RWPE1 (cell line): ENCODE results near the gene MYPN.

Experiments used
- CTCF ChIA-PET: fragments of 350-600 bp; sonication (Branson Sonifier 250); formaldehyde crosslinking; extraction: SDS; loops from one replicate; lab custom pipeline; 2021; lab: Yijun Ruan, JAX
- POLR2A ChIA-PET: fragments of 400-600 bp; formaldehyde crosslinking; extraction: SDS; loops from one replicate; lab custom pipeline; 2020; ENCODE audit warnings: antibody characterized with exemption; ENCODE audit not compliant: low non-redundant PET; lab: Yijun Ruan, JAX
- DNase-seq: peaks from one replicate; pipeline ENCODE4 v3.0.0; 2012; ENCODE audit warnings: low spot score
- H3K27ac ChIP-seq: fragments of 450-650 bp; 2 replicates; pipeline ENCODE4 v1.5.1; 2017
- CTCF ChIP-seq: fragments of 450-650 bp; conservative IDR thresholded peaks from 2 replicates; pipeline ENCODE4 v1.5.1; 2017; ENCODE audit warnings: low read depth, mild to moderate bottlenecking

Gene MYPN

GRCh38 chr10:68110027-68110426, 739 bp downstream of the MYPN start:
- ChIA-PET POLR2A (no interaction called here), CTCF (no interaction called here)
- no peak for TF ChIP-seq CTCF
- no peak overlapping the region for H3K27ac ChIP-seq
- no peak for DNase-seq

- POLR2A ChIA-PET = no interaction called here
- no peak for DNase-seq
- CTCF ChIA-PET = no interaction called here
- no peak overlapping the region for H3K27ac ChIP-seq
- no peak for TF ChIP-seq CTCF
Observed at GRCh38 chr10:68111584-68111983, 2.3 kb downstream of the MYPN start.

- no peak for DNase-seq
- ChIA-PET POLR2A (no interaction called here), CTCF (no interaction called here)
- H3K27ac ChIP-seq = no peak overlapping the region
- no peak for TF ChIP-seq CTCF
Observed at GRCh38 chr10:68112837-68113236, 3.5 kb downstream of the MYPN start.

GRCh38 chr10:68118657-68119056, 9.4 kb downstream of the MYPN start:
- POLR2A ChIA-PET = no interaction called here
- CTCF ChIA-PET = no interaction called here
- no peak overlapping the region for H3K27ac ChIP-seq
- DNase-seq = no peak
- TF ChIP-seq CTCF = no peak

- no peak for DNase-seq
- H3K27ac ChIP-seq = no peak overlapping the region
- TF ChIP-seq CTCF = no peak
- ChIA-PET POLR2A (no interaction called here), CTCF (interaction anchor here (0.6 to 1.0 kb wide), 2 partner anchors 38 to 321 kb away, joined by 3 read pairs; no protein-coding TSS in a partner anchor)
Observed at GRCh38 chr10:68121020-68121743, 11.9 kb downstream of the MYPN start.

GRCh38 chr10:68121852-68122251, 12.6 kb downstream of the MYPN start:
- ChIA-PET CTCF (interaction anchor here (1.0 kb wide), 1 partner anchor 39 kb away, joined by 3 read pairs; no protein-coding TSS in a partner anchor), POLR2A (no interaction called here)

More at GRCh38 chr10:68121852-68122251, 12.6 kb downstream of the MYPN start:
- no peak overlapping the region for H3K27ac ChIP-seq
- DNase-seq = no peak
- no peak for TF ChIP-seq CTCF
